Activated CD4-positive, alpha-beta T cell treated with anti-CD3 and anti-CD28 coated beads, Interleukin-2, Interleukin-6, amounts not matched to agents 100 ng/mL and 50 ng/mL, durations not matched to agents 16 hours and 8 hours (primary cell): Measurements from ENCODE around the gene LBR.
"Not testable (repeated sequence)": the region's sequence is repeated elsewhere in the genome, so short reads cannot be mapped to it uniquely, and the experiment has no call there.

ENCODE experiments used
- DNase-seq: peaks from one replicate; pipeline ENCODE4 v3.0.0-alpha.2; 2020

The LBR gene

DNA sequence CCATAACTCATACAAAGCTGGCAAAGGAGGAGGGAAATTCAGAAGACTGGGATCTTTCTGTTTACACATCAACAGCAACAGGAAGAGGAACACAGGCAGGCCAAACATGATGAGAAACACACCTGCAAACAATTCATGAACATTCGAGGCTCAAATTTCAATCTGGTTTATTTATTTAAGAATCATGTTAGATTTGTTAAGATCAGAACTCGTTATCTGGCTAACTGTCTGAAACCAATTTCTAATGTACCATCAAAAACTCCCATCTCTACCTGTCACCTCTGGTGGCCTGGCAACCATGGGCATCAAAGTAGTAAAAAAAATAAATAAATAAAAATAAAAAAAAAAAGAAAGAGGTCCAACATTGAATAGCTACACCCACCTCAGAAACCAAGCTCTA, 9.8 kb downstream of the LBR start:
- no peak for DNase-seq

DNA sequence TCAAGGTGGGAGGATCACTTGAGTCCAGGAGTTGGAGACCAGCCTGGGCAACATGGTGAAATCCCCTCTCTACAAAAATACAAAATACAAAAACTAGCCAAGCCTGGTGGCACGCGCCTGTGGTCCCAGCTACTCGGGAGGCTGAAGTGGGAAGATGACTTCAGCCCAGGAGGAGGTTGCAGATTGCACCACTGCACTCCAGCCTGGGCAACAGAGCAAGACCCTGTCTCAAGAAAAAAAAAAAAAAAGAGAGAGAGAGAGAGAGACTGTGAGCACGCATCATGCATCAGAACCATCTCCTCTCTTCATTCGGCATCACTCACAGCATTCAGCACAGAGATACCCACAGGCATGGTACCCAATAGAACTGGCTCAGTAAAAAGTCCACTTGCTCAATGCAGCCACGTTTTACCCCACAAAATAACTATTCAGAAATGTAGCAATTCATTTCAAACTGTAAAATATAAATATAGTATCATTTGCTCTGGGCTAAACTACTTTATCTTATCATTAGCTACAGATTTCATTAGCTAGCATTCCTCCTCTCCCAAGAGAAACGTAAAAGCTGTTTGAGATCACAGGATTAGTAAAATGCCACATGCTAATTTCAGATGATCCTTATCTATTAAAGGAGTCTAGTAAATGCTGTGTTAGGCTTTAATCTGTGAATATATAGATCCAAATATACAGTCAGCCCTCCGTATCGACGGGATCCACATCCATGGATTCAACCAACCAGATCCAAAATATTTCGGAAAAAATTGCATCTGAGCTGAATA, 11.7 kb downstream of the LBR start:
- DNase-seq, result no peak

DNA sequence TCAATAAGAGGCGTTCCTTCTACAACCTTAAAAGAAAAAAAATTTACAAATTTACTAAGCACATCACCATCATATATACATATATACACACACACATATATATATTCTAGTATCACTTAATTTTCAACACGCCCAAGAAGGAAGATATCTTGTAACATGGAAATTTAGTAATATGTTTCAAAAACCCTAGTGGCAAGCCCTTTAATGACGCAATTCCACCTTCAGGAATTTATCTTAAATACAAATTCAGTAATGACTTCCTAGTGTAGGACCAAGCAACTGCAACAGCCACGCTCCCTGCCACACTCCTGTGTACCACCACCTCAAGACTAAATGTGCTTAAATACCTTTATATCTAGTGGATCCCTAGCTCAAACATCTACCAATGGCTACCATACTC, 12.5 kb downstream of the LBR start:
- no peak for DNase-seq

DNA sequence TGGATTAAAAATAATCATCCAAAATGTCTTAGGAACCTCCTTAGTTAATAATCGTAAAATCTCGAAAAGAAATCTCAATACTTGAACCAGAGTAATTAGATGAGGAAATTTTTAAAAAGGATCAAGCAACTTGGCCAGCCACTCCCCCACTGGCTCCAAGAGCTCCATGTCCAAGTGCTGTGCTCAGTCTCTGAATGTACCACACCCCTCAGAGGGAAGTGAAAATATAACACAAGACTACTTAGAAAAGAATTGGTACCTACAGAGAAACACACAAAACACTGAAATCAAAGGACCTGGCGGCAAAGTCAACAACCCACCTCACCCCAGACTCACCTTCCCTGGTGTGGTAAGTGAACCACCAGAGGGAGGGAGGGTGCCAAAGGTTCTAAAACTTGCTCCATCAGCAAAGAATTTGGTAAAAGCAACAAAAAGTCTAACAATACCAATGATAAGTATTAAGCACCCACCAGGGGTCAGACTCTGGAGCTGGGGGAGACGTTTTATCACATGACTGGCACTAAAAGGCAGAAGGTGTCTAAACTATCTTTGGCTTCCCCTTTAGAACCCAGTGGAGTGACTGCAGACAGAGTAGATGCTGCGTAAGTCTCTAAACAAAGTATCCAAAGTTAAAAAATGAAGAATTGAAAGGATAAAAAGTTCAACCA, 14.0 kb downstream of the LBR start:
- DNase-seq, result no peak

DNA sequence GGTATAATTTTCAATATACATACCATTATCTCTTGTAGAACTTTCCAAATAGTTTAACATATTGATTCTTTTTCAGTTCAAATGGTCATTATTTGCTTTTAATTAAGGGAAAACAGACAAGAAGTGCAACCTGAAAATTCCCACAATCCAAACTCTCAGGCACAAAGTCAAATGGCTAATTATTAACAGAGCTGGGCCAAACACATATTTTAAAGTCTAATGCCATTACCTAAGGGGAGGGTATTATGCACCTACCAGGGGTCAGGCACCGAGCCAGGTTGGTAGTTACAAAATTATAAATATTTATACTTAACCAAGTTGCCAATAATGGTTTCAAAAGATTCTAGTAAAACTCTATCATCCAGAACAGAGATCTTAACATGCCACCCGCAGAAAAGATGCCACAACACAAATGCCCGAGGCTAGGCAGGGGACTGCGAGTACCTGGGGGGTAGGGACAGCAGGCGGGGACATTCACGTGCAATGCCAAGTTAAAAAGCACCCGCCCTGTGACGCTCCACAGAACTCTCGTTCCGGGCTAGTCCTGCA, 15.0 kb downstream of the LBR start:
- DNase-seq, result no peak

DNA sequence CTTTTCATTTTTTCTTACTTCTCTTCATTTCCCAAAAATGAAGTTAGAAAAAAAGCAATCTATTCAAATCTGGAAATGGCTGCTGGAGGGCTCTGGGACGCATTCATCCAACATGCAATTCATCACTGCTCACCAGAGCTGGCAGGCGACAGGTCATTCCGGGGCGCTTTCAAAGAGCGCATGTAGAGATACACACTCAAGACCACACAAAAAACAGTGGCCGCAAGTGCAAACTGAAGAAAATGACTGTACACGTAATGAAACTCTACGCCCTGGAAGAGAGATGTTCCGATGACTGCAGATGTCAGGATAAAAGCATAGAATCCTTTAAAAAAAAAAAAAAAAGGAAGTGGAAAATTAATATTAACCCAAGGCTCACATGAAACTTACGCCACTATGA, 15.5 kb downstream of the LBR start:
- no peak for DNase-seq

DNA sequence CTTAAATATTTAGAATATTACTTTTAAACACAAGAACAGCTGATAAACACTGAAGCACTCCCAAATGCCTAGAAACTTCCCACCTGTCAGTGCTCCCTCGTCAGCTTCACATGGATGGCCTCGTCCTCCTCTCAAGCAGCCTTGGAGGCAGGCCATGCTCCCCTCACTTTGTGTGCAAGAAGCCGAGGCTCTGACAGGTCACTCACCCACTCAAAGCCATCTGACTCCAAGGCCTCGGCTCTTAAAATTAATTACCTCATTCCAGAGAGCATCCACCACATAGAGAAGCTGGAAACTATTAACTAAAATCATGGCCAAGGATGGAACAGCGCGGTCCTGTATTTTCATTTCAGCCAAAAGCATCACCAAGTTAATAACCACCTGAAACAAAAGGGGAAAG, 17.8 kb downstream of the LBR start:
- no peak for DNase-seq

DNA sequence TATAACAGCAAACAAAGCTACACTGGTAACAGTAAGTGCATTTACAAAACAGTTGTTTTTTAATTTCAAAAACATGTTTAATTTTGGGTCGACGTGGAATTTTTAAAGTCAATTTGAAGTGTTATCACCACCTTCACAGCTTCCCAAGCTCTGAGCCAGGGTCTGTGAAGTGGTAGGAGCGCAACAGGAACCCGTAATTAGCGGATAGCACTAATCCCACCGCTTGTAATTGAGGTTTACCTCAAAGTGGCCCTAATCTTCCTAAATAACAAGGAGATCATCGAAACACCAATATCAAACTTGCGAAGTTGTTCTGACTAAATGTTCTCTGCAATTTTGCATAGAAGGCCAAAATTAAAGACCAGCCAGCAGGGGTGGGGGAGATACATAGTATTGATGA, 18.8 kb downstream of the LBR start:
- no peak for DNase-seq

DNA sequence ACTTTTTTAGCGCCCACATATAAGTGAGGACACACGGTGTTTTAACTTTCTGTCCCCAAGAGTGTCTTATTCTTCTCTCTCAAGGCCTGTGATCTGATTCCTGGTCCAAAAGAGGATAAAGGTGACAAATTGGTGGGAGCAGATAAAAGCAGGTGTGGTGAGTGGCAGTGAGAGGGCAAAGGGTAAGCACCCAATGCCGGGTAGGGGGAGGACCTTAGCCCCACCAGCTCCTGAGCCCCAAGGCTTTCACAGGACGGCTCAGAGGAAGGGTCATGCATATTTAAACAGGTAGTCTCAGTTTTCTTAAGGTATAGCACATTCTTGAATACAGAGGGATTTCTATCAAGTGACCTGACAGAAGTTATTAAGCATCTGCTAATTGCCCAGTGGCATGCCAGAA, 19.6 kb downstream of the LBR start:
- no peak for DNase-seq

DNA sequence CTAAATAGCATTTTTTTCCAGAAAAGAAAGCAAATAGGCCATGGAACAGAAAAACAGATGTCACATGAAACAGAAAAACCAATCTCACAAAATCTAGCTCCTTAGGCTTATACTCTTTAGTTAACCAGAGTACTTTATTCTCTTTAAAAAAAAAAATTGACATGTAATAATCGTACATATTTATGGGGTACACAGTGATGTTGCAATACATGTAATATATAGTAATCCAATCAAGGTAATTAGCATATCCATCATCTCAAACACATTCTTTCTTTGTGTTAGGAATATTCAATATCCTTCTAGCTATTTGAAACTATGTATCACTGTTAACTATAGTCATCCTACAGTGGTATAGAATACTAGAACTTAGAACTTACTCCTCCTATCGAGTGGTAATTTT, 20.1 kb downstream of the LBR start:
- DNase-seq, result no peak

DNA sequence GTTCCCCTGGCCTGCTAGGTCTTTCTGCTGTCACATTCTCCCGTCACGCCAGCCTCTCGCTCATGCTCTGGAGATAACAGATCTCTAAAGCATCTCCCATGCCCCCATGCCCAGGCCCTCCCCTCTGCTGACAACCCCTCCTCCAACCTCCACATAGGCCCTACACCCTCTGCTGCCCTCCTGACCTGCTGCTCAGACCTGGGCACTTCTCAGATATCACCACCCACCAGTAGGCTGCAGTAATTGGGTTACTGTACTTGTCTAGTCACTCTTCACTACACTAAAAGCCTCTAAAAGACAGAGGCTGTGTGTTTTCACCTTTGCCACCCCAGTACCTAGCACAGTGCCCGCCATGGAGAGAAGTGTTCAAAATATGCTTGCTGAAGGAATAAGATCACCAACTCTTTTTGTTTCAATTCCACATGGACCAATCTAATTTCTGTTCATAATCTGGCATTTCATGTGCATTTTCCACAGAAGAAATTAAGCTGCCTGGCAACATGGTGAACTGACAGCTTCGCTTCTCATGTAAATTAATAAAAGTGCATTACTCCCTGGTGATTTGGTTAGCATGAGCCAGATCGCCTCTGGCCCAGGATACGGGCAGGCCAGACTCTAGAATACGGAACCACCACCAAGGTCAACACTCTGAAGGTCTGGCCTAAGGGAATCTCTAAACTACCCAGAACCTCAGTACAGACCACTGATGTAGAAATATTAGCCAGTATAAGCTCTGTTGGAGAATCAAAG, 20.7 kb downstream of the LBR start:
- DNase-seq, result no peak

DNA sequence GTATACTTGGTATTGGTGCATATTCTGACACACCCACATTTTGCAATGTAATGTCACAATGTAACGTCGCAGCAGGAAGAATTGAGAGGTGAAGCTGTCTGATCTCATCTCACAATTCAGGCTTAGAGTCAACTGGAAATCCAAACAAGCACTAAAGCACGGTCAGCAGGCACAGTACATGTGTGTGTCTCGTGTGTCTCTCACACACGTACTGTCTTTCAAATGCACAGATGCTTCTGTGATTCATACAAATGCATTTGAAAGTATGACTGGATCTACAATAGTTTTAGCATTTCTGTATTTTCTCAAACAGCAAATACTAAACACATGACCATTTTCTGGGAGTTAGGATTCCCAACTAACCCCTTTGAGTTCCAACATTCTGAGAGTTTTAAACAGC, 26.9 kb downstream of the LBR start:
- no peak for DNase-seq

DNA sequence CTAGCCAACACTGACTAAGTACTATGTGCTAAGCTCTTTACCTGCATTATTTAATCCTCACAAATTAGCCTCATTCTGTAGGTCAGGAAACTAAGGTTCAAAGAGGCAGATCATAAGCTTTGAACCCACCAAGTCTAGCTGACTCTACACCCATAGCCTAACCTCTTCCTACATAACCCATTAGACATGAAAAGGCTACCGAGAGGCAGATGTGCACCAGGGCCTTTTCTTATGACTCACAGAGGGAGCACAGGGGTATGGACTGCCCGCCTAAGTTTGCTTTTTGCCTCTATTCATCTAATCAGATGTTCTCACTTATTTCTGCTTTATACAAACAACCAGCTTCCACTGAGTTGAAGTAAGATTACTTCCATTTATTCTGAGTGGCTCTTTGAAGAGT, 31.5 kb downstream of the LBR start:
- DNase-seq, result no peak

DNA sequence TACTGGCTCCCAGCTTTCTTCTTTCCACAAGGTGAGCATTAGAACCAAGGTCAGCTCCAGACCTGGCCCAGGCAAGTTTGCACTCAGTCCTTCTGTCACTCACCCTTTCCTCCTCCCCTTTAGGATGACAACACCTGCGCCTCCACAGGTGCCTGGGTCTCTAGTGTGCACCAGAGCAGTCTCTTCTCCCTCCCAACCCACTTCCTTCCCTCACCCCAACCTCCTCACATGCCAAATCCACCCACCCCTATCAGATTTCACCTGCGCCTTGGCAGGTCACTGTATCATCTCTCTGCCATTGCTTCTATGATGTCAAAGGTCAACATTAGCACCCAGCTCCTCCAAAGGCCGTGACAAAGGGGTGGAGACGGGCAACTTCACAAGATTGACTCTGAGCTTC, 38.0 kb downstream of the LBR start:
- DNase-seq, result no peak

DNA sequence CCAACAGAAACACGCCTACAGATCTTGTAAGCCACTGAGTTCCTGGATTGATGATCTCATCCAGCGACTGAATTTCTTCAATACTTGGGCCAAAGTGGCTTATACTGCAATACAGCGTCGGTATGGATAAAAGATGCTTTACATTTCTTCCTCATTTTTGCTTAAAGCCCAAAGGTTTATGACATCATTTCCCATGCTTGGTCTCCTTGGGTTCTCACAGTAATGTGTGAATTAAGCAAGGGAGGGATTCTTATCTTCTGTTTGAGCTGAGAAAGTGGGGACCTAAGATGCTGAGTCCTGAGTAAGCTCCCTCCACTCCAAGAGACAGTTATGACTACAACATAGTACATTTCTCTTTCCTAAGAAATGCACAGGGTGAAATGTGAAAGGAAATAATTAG, 39.5 kb downstream of the LBR start:
- no peak for DNase-seq

DNA sequence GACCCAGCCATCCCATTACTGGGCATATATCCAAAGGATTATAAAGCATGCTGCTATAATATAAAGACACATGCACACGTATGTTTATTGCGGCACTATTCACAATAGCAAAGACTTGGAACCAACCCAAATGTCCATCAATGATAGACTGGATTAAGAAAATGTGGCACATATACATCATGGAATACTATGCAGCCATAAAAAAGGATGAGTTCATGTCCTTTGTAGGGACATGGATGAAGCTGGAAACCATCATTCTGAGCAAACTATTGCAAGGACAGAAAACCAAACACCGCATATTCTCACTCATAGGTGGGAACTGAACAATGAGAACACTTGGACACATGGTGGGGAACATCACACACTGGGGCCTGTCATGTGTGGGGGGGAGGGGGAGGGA, 41.0 kb downstream of the LBR start:
- not testable (repeated sequence) for DNase-seq

DNA sequence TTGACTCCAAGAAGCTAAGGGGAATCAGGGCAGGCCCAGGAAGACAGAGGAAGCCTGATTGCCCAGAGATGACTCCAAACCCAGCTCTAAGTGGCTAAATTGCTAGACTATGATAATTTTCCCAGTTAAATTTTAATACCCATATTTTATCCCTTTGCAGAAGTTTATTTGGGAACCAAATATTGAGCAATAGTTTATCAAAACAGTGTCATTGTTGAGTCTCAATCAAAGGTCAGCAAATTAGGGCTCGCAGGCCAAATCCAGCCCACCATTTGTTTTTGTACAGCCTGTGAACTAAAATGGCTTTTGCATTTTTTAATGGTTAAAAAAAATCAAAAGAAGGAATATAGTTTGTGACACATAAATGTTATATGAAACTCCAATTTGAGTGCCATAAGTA, 47.1 kb downstream of the LBR start:
- no peak for DNase-seq

DNA sequence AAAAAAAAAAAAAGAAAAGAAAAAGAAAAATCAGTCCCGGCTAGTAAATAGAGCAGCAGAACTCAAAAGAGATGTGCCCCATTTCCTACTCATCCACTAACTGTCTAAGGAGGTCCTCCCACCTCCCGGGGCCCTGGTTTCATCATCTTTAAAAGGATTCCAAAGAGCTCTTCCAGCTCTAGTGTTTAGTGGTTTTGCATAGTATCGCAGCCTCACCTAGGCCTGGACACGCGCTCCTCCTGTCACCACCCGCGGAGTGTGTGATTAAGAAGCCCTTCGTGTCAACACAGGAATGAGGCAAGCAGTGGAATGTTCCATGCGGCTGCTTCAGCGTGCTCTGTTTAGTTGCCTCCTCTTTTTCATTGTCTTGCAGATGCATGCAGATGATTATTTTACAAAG, 49.0 kb downstream of the LBR start:
- DNase-seq, result no peak

DNA sequence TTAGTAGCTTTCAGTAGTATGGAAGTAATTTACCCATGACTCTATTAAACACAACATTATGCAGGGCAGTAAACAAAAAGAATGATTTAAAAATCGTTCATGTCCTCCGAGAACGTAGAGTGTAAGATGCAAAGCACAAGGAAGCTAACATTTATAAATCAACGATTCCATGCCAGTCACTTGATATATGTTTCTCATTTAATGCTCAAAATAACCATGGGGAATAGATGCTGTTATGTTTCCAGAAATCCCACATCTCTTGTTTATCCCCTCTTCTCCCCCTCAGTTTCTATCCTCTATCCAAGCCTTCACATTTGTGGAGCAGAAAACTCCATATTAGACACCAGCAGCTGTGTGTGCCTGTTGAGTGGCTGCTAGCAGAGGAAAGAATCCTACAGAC, 52.8 kb downstream of the LBR start:
- no peak for DNase-seq

DNA sequence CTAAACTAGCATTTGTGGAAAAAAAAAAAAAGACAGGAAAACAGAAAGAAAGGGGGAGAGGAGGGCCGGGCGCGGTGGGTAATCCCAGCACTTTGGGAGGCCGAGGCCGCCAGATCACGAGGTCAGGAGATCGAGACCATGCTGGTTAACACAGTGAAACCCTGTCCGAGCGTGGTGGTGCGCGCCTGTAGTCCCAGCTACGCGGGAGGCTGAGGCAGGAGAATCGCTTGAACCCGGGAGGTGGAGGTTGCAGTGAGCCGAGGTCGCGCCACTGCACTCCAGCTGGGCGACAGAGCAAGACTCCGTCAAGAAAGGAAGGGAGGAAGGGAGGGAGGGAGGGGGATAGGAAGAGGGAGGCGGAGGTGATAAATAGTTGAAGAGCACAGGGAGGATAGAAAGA, 54.7 kb downstream of the LBR start:
- no peak for DNase-seq

DNA sequence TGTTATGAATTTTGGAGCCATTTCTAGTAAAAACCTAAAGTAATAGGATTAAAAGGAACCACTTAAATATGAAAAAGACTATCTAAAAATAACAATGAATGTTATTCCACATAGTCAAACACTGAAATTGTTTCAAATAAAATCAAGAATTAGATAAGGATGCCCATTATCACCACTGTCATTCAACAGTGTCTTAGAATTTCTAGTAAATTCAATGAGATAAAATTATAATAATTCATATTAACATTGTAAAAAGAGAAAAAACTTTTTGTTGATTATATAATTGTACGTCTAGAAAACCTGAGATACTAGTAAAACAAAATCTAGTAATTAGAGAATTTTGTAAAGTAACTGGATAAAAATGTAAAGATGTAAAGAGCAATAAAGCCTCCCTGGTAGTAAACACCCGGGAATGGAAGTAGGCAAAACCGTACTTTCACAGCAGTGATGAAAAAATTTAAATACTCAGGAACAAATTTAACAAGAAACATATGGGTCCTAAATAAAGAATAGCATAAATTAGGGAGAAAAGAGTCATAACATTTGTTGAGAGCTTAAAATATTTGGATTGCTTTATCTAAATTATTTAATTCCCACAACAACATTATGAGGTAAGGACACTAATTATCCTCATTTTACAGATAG, 56.4 kb downstream of the LBR start:
- no peak for DNase-seq

DNA sequence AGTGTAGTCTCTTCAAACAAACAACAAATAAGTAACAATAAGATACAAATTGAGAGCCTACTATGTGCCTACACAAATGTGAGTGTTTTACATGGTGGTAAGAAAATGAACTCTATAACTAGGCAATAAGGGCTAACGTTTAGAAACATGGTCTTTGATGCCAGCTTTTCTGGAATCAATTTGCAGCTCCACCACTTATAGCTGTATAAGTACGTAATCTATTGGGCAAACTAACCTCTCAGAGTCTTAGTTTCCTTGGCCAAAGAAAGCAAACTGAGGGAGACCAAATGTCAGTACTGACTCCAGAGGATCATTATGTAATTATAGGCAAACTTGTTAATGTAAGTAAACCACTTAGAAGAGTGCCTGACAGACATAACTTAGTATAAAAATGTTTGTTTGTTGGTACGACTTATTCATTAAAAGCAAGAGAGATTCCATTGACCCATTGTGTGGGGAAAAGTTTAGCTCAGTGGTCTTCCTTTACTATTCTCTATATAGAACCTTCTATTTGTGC, 59.7 kb downstream of the LBR start:
- no peak for DNase-seq

DNA sequence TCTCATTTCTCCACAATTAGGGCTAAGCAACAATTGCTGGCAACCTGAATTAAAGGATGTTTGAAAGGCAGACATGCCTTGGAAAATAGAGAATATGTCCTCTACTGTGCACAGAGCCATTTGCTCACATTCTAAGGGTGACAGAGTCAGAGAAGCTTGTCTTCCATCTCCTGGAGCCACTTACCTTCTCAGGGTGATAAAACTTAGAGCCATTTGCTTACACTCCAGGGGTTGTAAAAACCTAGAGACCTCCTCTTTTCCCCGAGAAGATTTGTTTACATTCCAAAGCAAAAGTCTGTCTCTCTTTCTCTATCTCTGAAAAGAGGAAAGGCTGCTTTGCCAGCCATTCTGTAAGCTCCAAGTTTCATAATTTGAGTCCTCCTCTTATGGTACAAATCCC, 61.3 kb downstream of the LBR start:
- no peak for DNase-seq
